ENCODE results near the gene ATG2B. TPM values are rescaled to one million over a fixed set of nuclear protein-coding genes. Genes with fewer than 3 reads are reported as not detected.

ATG2B gene
- total RNA-seq, 2 experiments from 2014 or later = 15.7 to 23.7 TPM

DNA sequence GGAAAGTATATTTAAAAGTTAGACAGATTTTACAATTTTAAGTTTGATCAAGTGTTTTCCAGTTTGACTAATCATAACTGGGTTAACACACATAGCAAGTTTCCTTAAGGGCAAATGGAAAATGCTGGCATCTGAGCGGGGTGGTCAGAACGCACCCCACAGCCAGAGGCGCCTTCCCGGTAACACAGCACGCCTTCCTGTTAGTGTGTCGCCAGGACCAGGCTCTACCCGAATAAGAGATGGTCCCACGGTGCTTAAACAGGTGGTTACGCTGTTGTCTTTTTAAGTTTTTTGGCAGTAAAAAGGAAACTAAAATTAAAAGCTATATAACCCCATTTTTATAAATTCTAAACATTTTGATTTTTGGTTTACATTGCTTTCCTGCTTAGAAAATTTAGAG lies 79.1 kb downstream of the ATG2B start:
- no peak overlapping the region for H3K27ac ChIP-seq (ENCODE audit: low read depth, low read length, poor library complexity, severe bottlenecking)
- TF ChIP-seq EZH2phosphoT487 (IDR thresholded peaks at IDR 0.05; ENCODE audit: borderline replicate concordance, low read depth, low read length) (no peak), CTCF (conservative IDR thresholded peaks at IDR 0.05; ENCODE audit: low read length) (no peak)
- no peaks in the 10 kb centered on the region for H3K9me3 ChIP-seq (ENCODE audit: low read length)
- H2AFZ ChIP-seq (ENCODE audit: low read length) = no peak overlapping the region
- CTCF ChIA-PET (ENCODE audit: unreplicated experiment) = no interaction called here
- DNase-seq (ENCODE audit: low spot score) = no peak
- POLR2A ChIA-PET = no interaction called here
- H3K9me2 ChIP-seq (ENCODE audit: insufficient read depth, low read length) = no peaks in the 10 kb centered on the region
- no TSS peak for BruUV-seq (replicated peaks)
- H3K4me3 ChIP-seq (ENCODE audit: low read depth, low read length, poor library complexity, severe bottlenecking) = no peak overlapping the region
- H3K79me2 ChIP-seq (ENCODE audit: insufficient read depth, low read depth, low read length) = no peaks in the 10 kb centered on the region
- H3K4me1 ChIP-seq (ENCODE audit: insufficient read depth, low read length, poor library complexity, severe bottlenecking) = no peaks in the 10 kb centered on the region
- H4K20me1 ChIP-seq (ENCODE audit: insufficient read depth, low read length) = no peaks in the 10 kb centered on the region
- H3K4me2 ChIP-seq (ENCODE audit: low read length) = no peak overlapping the region
- H3K36me3 ChIP-seq (ENCODE audit: insufficient read depth, low read length) = peaks cover 12% of the 10 kb centered on the region; the same call in 1 of the 2 replicates
- intact Hi-C loops (cut with micrococcal nuclease; ENCODE audit: unreplicated experiment) = no loop called here

- POLR2A ChIA-PET = no interaction called here
- intact Hi-C loops (cut with micrococcal nuclease; ENCODE audit: unreplicated experiment) = no loop called here
Observed at GRCh38 chr14:96281486-96281885, 81.7 kb downstream of the ATG2B start.

More at GRCh38 chr14:96281486-96281885, 81.7 kb downstream of the ATG2B start:
- Histone ChIP-seq H3K4me2 (ENCODE audit: low read length) (no peak overlapping the region), H2AFZ (ENCODE audit: low read length) (no peak overlapping the region), H3K27ac (ENCODE audit: low read depth, low read length, poor library complexity, severe bottlenecking) (no peak overlapping the region), H3K79me2 (ENCODE audit: insufficient read depth, low read depth, low read length) (no peaks in the 10 kb centered on the region), H3K36me3 (ENCODE audit: insufficient read depth, low read length) (peaks cover 7% of the 10 kb centered on the region; the same call in 1 of the 2 replicates), H3K4me1 (ENCODE audit: insufficient read depth, low read length, poor library complexity, severe bottlenecking) (no peaks in the 10 kb centered on the region), H4K20me1 (ENCODE audit: insufficient read depth, low read length) (no peaks in the 10 kb centered on the region), H3K9me2 (ENCODE audit: insufficient read depth, low read length) (no peaks in the 10 kb centered on the region), H3K4me3 (ENCODE audit: low read depth, low read length, poor library complexity, severe bottlenecking) (no peak overlapping the region), H3K9me3 (ENCODE audit: low read length) (peaks cover 6% of the 10 kb centered on the region; the same call in 1 of the 2 replicates)
- BruUV-seq (replicated peaks) = no TSS peak
- CTCF ChIA-PET (ENCODE audit: unreplicated experiment) = no interaction called here
- no peak for TF ChIP-seq CTCF (conservative IDR thresholded peaks at IDR 0.05; ENCODE audit: low read length)
- TF ChIP-seq EZH2phosphoT487 (IDR thresholded peaks at IDR 0.05; ENCODE audit: borderline replicate concordance, low read depth, low read length) = no peak
- DNase-seq (ENCODE audit: low spot score) = no peak

Measured in OCI-LY7 (cell line).